Upper lobe of left lung (tissue), 4 donors: ENCODE measurements around the gene ANK3.

Experiments
- POLR2A ChIP-seq, 4 donors: fragments of 450-650 bp; IDR thresholded peaks; one replicate each; pipeline ENCODE4 v1.5.1; 2016 to 2017; ENCODE audit warnings: antibody characterized with exemption in 4 of 4, mild to moderate bottlenecking in 2 of 4
- TF ChIP-seq, protein P1 (sequence below), 6 experiments: fragments of 450-650 bp in 4 of 6; fragments of 200-600 bp in 2 of 6; sonication (generic) in 2 of 6; IDR thresholded peaks; one replicate each; pipeline ENCODE4 v1.5.1; 2016 to 2019; ENCODE audit warnings: antibody characterized with exemption in 6 of 6

DNA sequence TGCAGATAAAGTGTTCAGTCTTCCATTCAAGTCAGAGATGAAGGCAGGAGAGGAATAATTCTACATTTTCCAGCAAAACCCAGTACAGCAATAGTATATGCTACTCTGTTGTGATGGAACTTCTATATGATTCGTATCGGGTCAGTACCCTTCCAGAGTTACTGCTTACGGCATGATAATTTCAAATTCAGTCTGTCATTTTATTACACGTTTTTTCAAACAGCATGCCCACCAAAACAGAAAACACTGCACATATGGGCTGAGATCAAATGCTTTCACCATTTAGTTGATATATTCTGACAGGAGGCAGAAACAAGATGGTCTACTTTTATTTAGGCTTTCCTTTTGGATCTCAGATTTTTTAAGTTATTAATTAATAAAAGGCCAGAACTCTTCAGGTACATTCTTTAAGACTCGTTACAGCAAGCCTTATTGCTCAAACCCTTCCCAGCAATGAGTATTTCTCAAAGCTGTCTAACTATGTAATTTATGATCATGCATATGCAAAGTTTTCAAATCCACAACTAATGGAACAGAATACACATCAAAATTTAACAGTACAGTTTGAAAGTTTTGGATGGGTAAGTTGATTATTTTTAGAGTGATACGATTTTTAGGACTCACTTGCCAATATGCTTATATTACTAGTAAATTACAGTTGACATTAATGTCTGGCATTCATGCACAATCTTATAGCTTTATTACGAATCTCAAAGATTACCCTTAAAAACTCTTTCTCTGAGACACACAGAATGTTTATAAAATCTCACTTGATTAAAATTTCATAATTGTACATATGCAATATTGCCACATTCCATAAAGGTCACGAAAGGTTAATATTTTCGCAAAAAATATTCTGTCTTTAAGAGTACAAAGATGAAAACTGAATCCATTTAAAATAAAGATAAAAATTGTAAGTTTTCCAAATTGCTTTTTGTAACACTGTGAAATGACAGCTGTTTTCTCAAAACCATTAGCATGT is 91.0 kb downstream of the ANK3 start:
- TF ChIP-seq POLR2A (IDR thresholded peaks at IDR 0.05): no peak
- TF ChIP-seq, protein P1, sequence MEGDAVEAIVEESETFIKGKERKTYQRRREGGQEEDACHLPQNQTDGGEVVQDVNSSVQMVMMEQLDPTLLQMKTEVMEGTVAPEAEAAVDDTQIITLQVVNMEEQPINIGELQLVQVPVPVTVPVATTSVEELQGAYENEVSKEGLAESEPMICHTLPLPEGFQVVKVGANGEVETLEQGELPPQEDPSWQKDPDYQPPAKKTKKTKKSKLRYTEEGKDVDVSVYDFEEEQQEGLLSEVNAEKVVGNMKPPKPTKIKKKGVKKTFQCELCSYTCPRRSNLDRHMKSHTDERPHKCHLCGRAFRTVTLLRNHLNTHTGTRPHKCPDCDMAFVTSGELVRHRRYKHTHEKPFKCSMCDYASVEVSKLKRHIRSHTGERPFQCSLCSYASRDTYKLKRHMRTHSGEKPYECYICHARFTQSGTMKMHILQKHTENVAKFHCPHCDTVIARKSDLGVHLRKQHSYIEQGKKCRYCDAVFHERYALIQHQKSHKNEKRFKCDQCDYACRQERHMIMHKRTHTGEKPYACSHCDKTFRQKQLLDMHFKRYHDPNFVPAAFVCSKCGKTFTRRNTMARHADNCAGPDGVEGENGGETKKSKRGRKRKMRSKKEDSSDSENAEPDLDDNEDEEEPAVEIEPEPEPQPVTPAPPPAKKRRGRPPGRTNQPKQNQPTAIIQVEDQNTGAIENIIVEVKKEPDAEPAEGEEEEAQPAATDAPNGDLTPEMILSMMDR (IDR thresholded peaks at IDR 0.05): no peak
